Activated CD8-positive, alpha-beta T cell treated with anti-CD3 and anti-CD28 coated beads for 36 hours (primary cell): ENCODE results near the gene FKBP14. TPM values are rescaled to one million over a fixed set of nuclear protein-coding genes. Genes with fewer than 3 reads are reported as not detected.

Source experiments
- ATAC-seq: fragments of 200-7000 bp; cut with Tn5 transposase; one replicate; pipeline ENCODE4 v1.10.0; 2021; ENCODE audit warnings: mild to moderate bottlenecking, moderate library complexity
- CTCF ChIA-PET: fragments of 350-600 bp; sonication (Branson Sonifier 250); formaldehyde crosslinking; loops from one replicate; lab custom pipeline; 2021; ENCODE audit warnings: antibody characterized with exemption; lab: Charles Lee
- POLR2A ChIA-PET: fragments of 350-600 bp; sonication (Branson Sonifier 250); formaldehyde crosslinking; loops from one replicate; lab custom pipeline; 2021; ENCODE audit warnings: antibody characterized with exemption; lab: Charles Lee
- DNase-seq: peaks from one replicate; pipeline ENCODE4 v3.0.0-alpha.2; 2020
- H3K27ac Mint-ChIP-seq: one replicate; pipeline ENCODE4 v1.8.0; 2021; ENCODE audit warnings: mild to moderate bottlenecking, mixed read lengths
- H3K27me3 Mint-ChIP-seq: one replicate; pipeline ENCODE4 v1.8.0; 2021; ENCODE audit warnings: mixed read lengths
- H3K36me3 Mint-ChIP-seq: one replicate; pipeline ENCODE4 v1.8.0; 2021; ENCODE audit warnings: low read depth, mixed read lengths
- H3K4me1 Mint-ChIP-seq: one replicate; pipeline ENCODE4 v1.8.0; 2021; ENCODE audit warnings: low read depth, mixed read lengths
- H3K4me3 Mint-ChIP-seq: one replicate; pipeline ENCODE4 v1.8.0; 2021; ENCODE audit warnings: mild to moderate bottlenecking, moderate library complexity, mixed read lengths
- H3K9me3 Mint-ChIP-seq: one replicate; pipeline ENCODE4 v1.8.0; 2021; ENCODE audit warnings: mixed read lengths
- CTCF ChIP-seq: fragments of 200-600 bp; IDR thresholded peaks from one replicate; pipeline ENCODE4 v1.8.0; 2022; ENCODE audit warnings: antibody characterized with exemption, mild to moderate bottlenecking
- intact Hi-C: fragments of 100-400 bp; cut with micrococcal nuclease; formaldehyde crosslinking; loops from one replicate; pipeline ENCODE4 v1.10.0; 2022
- total RNA-seq, 2 experiments: library from RNA; stranded (reverse); gene quantifications; one replicate each; pipeline ENCODE4 v1.2.3, GENCODE V29; 2021

The FKBP14 gene
- total RNA-seq, 2 experiments from 2014 or later, result 8.8 to 9.0 TPM

GRCh38 chr7:30069096-30069867 is 42.8 kb upstream of the FKBP14 start:
- CTCF ChIA-PET, result interaction anchor here (1.8 kb wide), 1 partner anchor 7 kb away, joined by 9 read pairs; no protein-coding TSS in a partner anchor
- intact Hi-C loops, result loop anchor here (10.0 kb wide), 1 partner anchor 114 kb away; no protein-coding TSS in a partner anchor
- peaks cover 2% of the 10 kb centered on the region for H3K36me3 Mint-ChIP-seq

GRCh38 chr7:30068117-30068516 is 41.6 kb upstream of the FKBP14 start:
- Mint-ChIP-seq H3K4me1 (no peaks in the 10 kb centered on the region), H3K9me3 (no peaks in the 10 kb centered on the region), H3K27ac (no peak overlapping the region), H3K4me3 (no peak overlapping the region), H3K36me3 (peaks cover 2% of the 10 kb centered on the region), H3K27me3 (no peaks in the 10 kb centered on the region)
- no peak for DNase-seq
- intact Hi-C loops, result loop anchor here (10.0 kb wide), 1 partner anchor 113 kb away; no protein-coding TSS in a partner anchor
- ATAC-seq, result no peak
- no peak for TF ChIP-seq CTCF
- POLR2A ChIA-PET, result no interaction called here
- CTCF ChIA-PET, result interaction anchor here (1.0 kb wide), 1 partner anchor 21 kb away, joined by 3 read pairs; no protein-coding TSS in a partner anchor

More at GRCh38 chr7:30069096-30069867, 42.8 kb upstream of the FKBP14 start:
- DNase-seq, result no peak
- TF ChIP-seq CTCF, result no peak
- Mint-ChIP-seq H3K4me3 (no peak overlapping the region), H3K4me1 (no peaks in the 10 kb centered on the region), H3K27me3 (no peaks in the 10 kb centered on the region), H3K9me3 (no peaks in the 10 kb centered on the region), H3K27ac (no peak overlapping the region)
- ATAC-seq, result no peak
- POLR2A ChIA-PET, result interaction anchor here (0.6 kb wide), 1 partner anchor 12 kb away, joined by 3 read pairs; no protein-coding TSS in a partner anchor

GRCh38 chr7:30066687-30067086 is 40.2 kb upstream of the FKBP14 start:
- no peak for TF ChIP-seq CTCF
- Mint-ChIP-seq H3K36me3 (peaks cover 2% of the 10 kb centered on the region), H3K27ac (no peak overlapping the region), H3K27me3 (no peaks in the 10 kb centered on the region), H3K9me3 (no peaks in the 10 kb centered on the region), H3K4me3 (no peak overlapping the region), H3K4me1 (peaks cover 3% of the 10 kb centered on the region)
- ChIA-PET POLR2A (no interaction called here), CTCF (interaction anchor here (1.2 kb wide), 1 partner anchor 56 kb away, joined by 3 read pairs; no protein-coding TSS in a partner anchor)
- DNase-seq (no peak), ATAC-seq (no peak)
- intact Hi-C loops, result loop anchor here (10.0 kb wide), 1 partner anchor 112 kb away; no protein-coding TSS in a partner anchor

GRCh38 chr7:30065746-30066145 is 39.2 kb upstream of the FKBP14 start:
- no peak overlapping the region for H3K27ac Mint-ChIP-seq
- peaks cover 3% of the 10 kb centered on the region for H3K4me1 Mint-ChIP-seq
- no peaks in the 10 kb centered on the region for H3K9me3 Mint-ChIP-seq
- H3K27me3 Mint-ChIP-seq, result no peaks in the 10 kb centered on the region
- CTCF ChIA-PET, result interaction anchor here (0.7 to 1.7 kb wide), 3 partner anchors 26 to 144 kb away, joined by 3 read pairs; no protein-coding TSS in a partner anchor
- TF ChIP-seq CTCF, result no peak
- no peaks in the 10 kb centered on the region for H3K36me3 Mint-ChIP-seq
- no peak overlapping the region for H3K4me3 Mint-ChIP-seq
- POLR2A ChIA-PET, result no interaction called here
- DNase-seq (no peak), ATAC-seq (no peak)
- intact Hi-C loops, result loop anchor here (10.0 kb wide), 1 partner anchor 111 kb away; no protein-coding TSS in a partner anchor
